H9 (cell line): Measurements from ENCODE around the gene PTPN3. TPM values are rescaled to one million over a fixed set of nuclear protein-coding genes. Genes with fewer than 3 reads are reported as not detected.

Source experiments
- DNase-seq: peaks from one replicate; pipeline ENCODE4 v3.0.0-alpha.2; 2017
- H2AFZ ChIP-seq: one replicate; pipeline ENCODE4 v1.6.1; 2013; ENCODE audit warnings: mild to moderate bottlenecking, low read length, control low read depth, moderate library complexity
- H2AK5ac ChIP-seq: 2 replicates; pipeline ENCODE4 v1.6.1; 2013; ENCODE audit warnings: low read length, control low read depth, mixed read lengths; ENCODE audit not compliant: insufficient read length
- H2BK120ac ChIP-seq: one replicate; pipeline ENCODE4 v1.6.1; 2013; ENCODE audit warnings: low read depth, mild to moderate bottlenecking, low read length, control low read depth, inconsistent platforms; ENCODE audit not compliant: poor library complexity, severe bottlenecking
- H2BK12ac ChIP-seq: 2 replicates; pipeline ENCODE4 v1.6.1; 2013; ENCODE audit warnings: low read length, control low read depth, mixed read lengths, low read depth; ENCODE audit not compliant: insufficient read length
- H2BK15ac ChIP-seq: 2 replicates; pipeline ENCODE4 v1.6.1; 2013; ENCODE audit warnings: low read depth, low read length, control low read depth
- H2BK20ac ChIP-seq: one replicate; pipeline ENCODE4 v1.6.1; 2013; ENCODE audit warnings: low read depth, mild to moderate bottlenecking, low read length, control low read depth, inconsistent platforms; ENCODE audit not compliant: poor library complexity, severe bottlenecking
- H2BK5ac ChIP-seq: 2 replicates; pipeline ENCODE4 v1.6.1; 2013; ENCODE audit warnings: low read length, control low read depth, mixed read lengths; ENCODE audit not compliant: insufficient read length
- H3K14ac ChIP-seq: 2 replicates; pipeline ENCODE4 v1.6.1; 2013; ENCODE audit warnings: low read length, control low read depth; ENCODE audit not compliant: insufficient read depth
- H3K18ac ChIP-seq: 2 replicates; pipeline ENCODE4 v1.6.1; 2013; ENCODE audit warnings: low read depth, mild to moderate bottlenecking, mixed read lengths, low read length, control low read depth; ENCODE audit not compliant: insufficient read length
- H3K23ac ChIP-seq: 2 replicates; pipeline ENCODE4 v1.6.1; 2013; ENCODE audit warnings: low read length, control low read depth, mixed read lengths, low read depth; ENCODE audit not compliant: insufficient read length
- H3K23me2 ChIP-seq: 2 replicates; pipeline ENCODE4 v1.6.1; 2013; ENCODE audit warnings: low read depth, mild to moderate bottlenecking, mixed read lengths, low read length, control low read depth; ENCODE audit not compliant: insufficient read length, poor library complexity, severe bottlenecking
- H3K27ac ChIP-seq: 2 replicates; pipeline ENCODE4 v1.5.1; 2013; ENCODE audit warnings: low read length, control low read depth, mixed read lengths, low read depth; ENCODE audit not compliant: insufficient read length
- H3K27me3 ChIP-seq: 2 replicates; pipeline ENCODE4 v1.6.1; 2013; ENCODE audit warnings: low read length, control low read depth, inconsistent platforms; ENCODE audit not compliant: insufficient read depth
- H3K4ac ChIP-seq: 2 replicates; pipeline ENCODE4 v1.6.1; 2013; ENCODE audit warnings: low read depth, mild to moderate bottlenecking, control low read depth, inconsistent platforms, low read length, moderate library complexity
- H3K4me1 ChIP-seq: 2 replicates; pipeline ENCODE4 v1.6.1; 2013; ENCODE audit warnings: low read length, control low read depth, inconsistent platforms; ENCODE audit not compliant: insufficient read depth
- H3K4me2 ChIP-seq: 2 replicates; pipeline ENCODE4 v1.6.1; 2013; ENCODE audit warnings: low read length, control low read depth, mixed read lengths; ENCODE audit not compliant: insufficient read length, insufficient read depth
- H3K56ac ChIP-seq: 2 replicates; pipeline ENCODE4 v1.6.1; 2013; ENCODE audit warnings: low read depth, mild to moderate bottlenecking, mixed read lengths, low read length, control low read depth; ENCODE audit not compliant: insufficient read length
- H3K79me1 ChIP-seq: 2 replicates; pipeline ENCODE4 v1.6.1; 2013; ENCODE audit warnings: low read depth, mild to moderate bottlenecking, moderate library complexity, low read length, control low read depth, inconsistent platforms; ENCODE audit not compliant: insufficient read depth, poor library complexity, severe bottlenecking
- H3K79me2 ChIP-seq: 2 replicates; pipeline ENCODE4 v1.6.1; 2013; ENCODE audit warnings: low read length, control low read depth, inconsistent platforms; ENCODE audit not compliant: insufficient read depth
- H3K9ac ChIP-seq: 2 replicates; pipeline ENCODE4 v1.6.1; 2013; ENCODE audit warnings: low read length, control low read depth, mixed read lengths; ENCODE audit not compliant: insufficient read length; ENCODE audit errors: extremely low read depth
- H3K9me3 ChIP-seq: one replicate; pipeline ENCODE4 v1.6.1; 2013; ENCODE audit warnings: low read depth, low read length, inconsistent platforms; ENCODE audit not compliant: control insufficient read depth
- H3T11ph ChIP-seq: one replicate; pipeline ENCODE4 v1.6.1; 2013; ENCODE audit warnings: mild to moderate bottlenecking, low read length, control low read depth, inconsistent platforms
- H4K20me1 ChIP-seq: one replicate; pipeline ENCODE4 v1.6.1; 2013; ENCODE audit not compliant: control insufficient read depth, insufficient read length, insufficient read depth
- H4K5ac ChIP-seq: 2 replicates; pipeline ENCODE4 v1.6.1; 2013; ENCODE audit warnings: low read depth, mild to moderate bottlenecking, mixed read lengths, low read length, control low read depth; ENCODE audit not compliant: insufficient read length
- H4K8ac ChIP-seq: replicated peaks from 2 replicates; pipeline ENCODE4 v1.6.1; 2013; ENCODE audit warnings: low read length, control low read depth, mixed read lengths, low read depth; ENCODE audit not compliant: insufficient read length
- H4K91ac ChIP-seq: 2 replicates; pipeline ENCODE4 v1.6.1; 2013; ENCODE audit warnings: low read depth, mild to moderate bottlenecking, moderate library complexity, mixed read lengths, low read length, control low read depth; ENCODE audit not compliant: insufficient read length
- H3K27ac Mint-ChIP-seq, 3 experiments: 2 replicates in 2 of 3; 3 replicates in 1 of 3; pipeline ENCODE4 v1.8.0; 2020 to 2021; ENCODE audit warnings: mixed read lengths in 3 of 3, mild to moderate bottlenecking in 1 of 3, moderate library complexity in 1 of 3
- H3K27me3 Mint-ChIP-seq: 2 replicates; pipeline ENCODE4 v1.8.0; 2021; ENCODE audit warnings: low read depth, mild to moderate bottlenecking, moderate library complexity, mixed read lengths
- H3K36me3 Mint-ChIP-seq, 3 experiments: 2 replicates in 2 of 3; 3 replicates in 1 of 3; pipeline ENCODE4 v1.8.0; 2020 to 2021; ENCODE audit warnings: low read depth in 3 of 3, mixed read lengths in 3 of 3; ENCODE audit not compliant: insufficient read depth in 1 of 3
- H3K4me1 Mint-ChIP-seq, 2 experiments: 2 replicates each; pipeline ENCODE4 v1.8.0; 2020; ENCODE audit warnings: mixed read lengths in 2 of 2
- H3K4me3 Mint-ChIP-seq, 2 experiments: 2 replicates in 1 of 2; 3 replicates in 1 of 2; pipeline ENCODE4 v1.8.0; 2020 to 2021; ENCODE audit warnings: mild to moderate bottlenecking in 2 of 2, mixed read lengths in 2 of 2, moderate library complexity in 1 of 2
- H3K9me3 Mint-ChIP-seq, 2 experiments: 2 replicates in 1 of 2; 3 replicates in 1 of 2; pipeline ENCODE4 v1.8.0; 2020; ENCODE audit warnings: mild to moderate bottlenecking in 2 of 2, mixed read lengths in 2 of 2, moderate library complexity in 1 of 2
- CTCF ChIP-seq: fragments of 200-600 bp; sonication (generic); conservative IDR thresholded peaks from 3 replicates; pipeline ENCODE4 v1.8.0; 2021; ENCODE audit warnings: antibody characterized with exemption, mild to moderate bottlenecking
- WGBS: extraction: QIAGEN DNeasy Blood & Tissue Kit; methylation state at CpG from one replicate; pipeline ENCODE4 v1.1.7; 2013; ENCODE audit warnings: missing lambda C conversion rate, low lambda C conversion rate, mixed read lengths; ENCODE audit not compliant: insufficient read length; ENCODE audit errors: extremely low coverage; 5-methylcytosine and 5-hydroxymethylcytosine counted together
- total RNA-seq: library from RNA; stranded (reverse); gene quantifications from 2 replicates; pipeline ENCODE4 v1.2.1, GENCODE V29; 2021

The PTPN3 gene
- total RNA-seq, 1 experiment from 2014 or later = 2.6 TPM

GRCh38 chr9:109423877-109424276, 74.2 kb downstream of the PTPN3 start:
- TF ChIP-seq CTCF = no peak
- DNase-seq = no peak
- no peak overlapping the region for H3K23ac ChIP-seq
- H3K4me3 Mint-ChIP-seq = no peak overlapping the region
- H3K79me2 ChIP-seq = no peaks in the 10 kb centered on the region
- H3K9me3 Mint-ChIP-seq = no peaks in the 10 kb centered on the region
- no peak overlapping the region for H2BK120ac ChIP-seq
- H2AFZ ChIP-seq = no peak overlapping the region
- no peak overlapping the region for H4K5ac ChIP-seq
- H3K4me1 ChIP-seq = no peaks in the 10 kb centered on the region
- H3K27ac ChIP-seq = no peak overlapping the region
- no CpG with 5 or more reads among the region's 1 CpG for WGBS
- H2BK5ac ChIP-seq = no peak overlapping the region
- no peak overlapping the region for H3K18ac ChIP-seq
- H4K91ac ChIP-seq = no peak overlapping the region
- H3K4me2 ChIP-seq = no peak overlapping the region
- no peak overlapping the region for H2BK15ac ChIP-seq
- no peak overlapping the region for H2AK5ac ChIP-seq
- no peak overlapping the region for H4K8ac ChIP-seq
- no peak overlapping the region for H3K27ac Mint-ChIP-seq
- H3K14ac ChIP-seq = no peak overlapping the region
- no peak overlapping the region for H3K56ac ChIP-seq
- no peaks in the 10 kb centered on the region for H3K9me3 ChIP-seq
- no peak overlapping the region for H3T11ph ChIP-seq
- no peaks in the 10 kb centered on the region for H3K27me3 ChIP-seq
- no peaks in the 10 kb centered on the region for H3K27me3 Mint-ChIP-seq
- no peak overlapping the region for H2BK20ac ChIP-seq
- no peak overlapping the region for H3K4ac ChIP-seq
- no peaks in the 10 kb centered on the region for H3K23me2 ChIP-seq
- H3K36me3 Mint-ChIP-seq = no peaks in the 10 kb centered on the region
- H3K9ac ChIP-seq = no peak overlapping the region
- no peak overlapping the region for H2BK12ac ChIP-seq
- H3K79me1 ChIP-seq = no peaks in the 10 kb centered on the region
- H3K4me1 Mint-ChIP-seq = peaks cover 11% of the 10 kb centered on the region in 2 experiments
- no peaks in the 10 kb centered on the region for H4K20me1 ChIP-seq
